GM18505 (cell line): ENCODE results near the gene CHMP2B.
"Not testable (repeated sequence)": the region's sequence is repeated elsewhere in the genome, so short reads cannot be mapped to it uniquely, and the experiment has no call there.

ENCODE experiments used
- ATAC-seq: cut with Tn5 transposase; IDR thresholded peaks from one replicate; pipeline ENCODE4 v1.9.1; 2021; ENCODE audit not compliant: unreplicated experiment
- POLR2A ChIP-seq: IDR thresholded peaks from 4 replicates; pipeline ENCODE4 v1.6.1; 2011; ENCODE audit warnings: borderline replicate concordance; ENCODE audit not compliant: insufficient read depth, insufficient read length; ENCODE audit errors: extremely low read depth

Gene CHMP2B

DNA sequence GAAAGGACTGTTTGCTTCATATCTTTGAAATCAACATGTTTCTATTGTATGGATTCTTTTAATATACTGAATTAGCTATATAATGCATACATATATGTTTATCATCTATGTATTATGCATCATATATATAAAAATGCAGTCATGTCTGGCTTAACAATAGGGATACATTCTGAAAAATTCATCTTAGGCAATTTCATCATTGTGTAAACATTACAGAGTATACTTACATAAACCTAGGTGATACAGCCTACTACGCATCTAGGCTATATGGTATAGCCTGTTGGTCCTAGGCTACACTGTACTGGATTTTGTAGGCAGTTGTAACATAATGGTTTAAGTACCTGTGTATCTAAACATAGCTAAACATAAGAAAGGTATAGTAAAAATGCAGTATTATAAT is 21.7 kb downstream of the CHMP2B start:
- no peak for ATAC-seq
- TF ChIP-seq POLR2A = no peak

DNA sequence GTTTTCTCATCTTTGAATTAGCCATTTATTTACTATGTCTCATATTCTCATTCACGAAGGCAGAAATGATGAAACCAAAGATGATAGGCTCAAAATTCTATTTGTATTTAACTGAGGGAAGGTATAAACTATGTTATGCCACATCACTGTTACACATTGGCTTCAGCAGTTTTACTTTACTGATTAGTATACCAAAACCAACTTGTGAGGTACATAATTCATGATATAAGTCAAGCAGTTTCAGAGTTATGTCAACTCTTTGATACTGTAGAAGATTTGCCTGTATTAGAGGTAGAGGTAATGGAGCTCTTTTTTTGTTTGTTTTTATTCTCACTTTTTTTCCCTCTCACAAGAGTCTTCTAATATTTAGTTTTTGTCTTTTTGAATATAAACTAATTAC is 22.9 kb downstream of the CHMP2B start:
- TF ChIP-seq POLR2A = no peak
- no peak for ATAC-seq

DNA sequence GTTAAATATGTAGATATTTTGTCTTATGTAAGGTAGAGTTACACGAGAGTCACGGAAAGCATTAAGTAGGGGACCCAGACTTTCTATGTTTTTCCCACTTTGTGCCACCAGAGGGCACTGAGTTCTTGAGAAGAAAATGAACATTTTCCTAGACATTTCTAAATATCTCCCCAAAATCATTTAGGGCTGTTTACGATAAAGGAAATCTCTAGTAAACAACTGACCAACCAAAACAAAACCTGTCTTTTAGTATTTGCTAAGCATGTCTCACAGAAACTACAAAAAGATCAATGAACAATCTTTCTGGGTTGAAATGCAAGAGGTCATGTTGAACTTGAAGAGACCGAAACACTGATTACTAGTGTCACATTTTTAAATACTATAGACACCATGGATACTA is 33.2 kb downstream of the CHMP2B start:
- no peak for TF ChIP-seq POLR2A
- ATAC-seq = peak; percentile 70

DNA sequence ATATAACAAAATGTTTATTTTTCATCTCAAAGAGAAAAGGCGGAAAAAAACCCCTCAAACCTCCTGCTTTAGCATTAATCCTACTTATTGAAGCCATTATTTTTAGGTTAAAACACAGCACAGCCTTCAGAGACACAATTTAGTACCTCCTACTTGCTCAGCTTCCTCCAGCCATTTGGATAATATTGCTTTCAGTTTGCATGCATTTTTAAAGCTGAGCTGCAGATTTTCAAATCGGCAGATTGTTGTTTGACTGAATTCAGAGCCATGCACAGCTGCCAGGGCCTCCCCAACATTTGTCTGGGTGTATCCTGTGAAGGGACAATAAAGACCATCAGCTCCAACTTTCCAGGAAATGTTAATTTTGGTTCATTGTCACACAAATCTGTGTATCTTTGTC is 34.8 kb downstream of the CHMP2B start:
- TF ChIP-seq POLR2A = no peak

DNA sequence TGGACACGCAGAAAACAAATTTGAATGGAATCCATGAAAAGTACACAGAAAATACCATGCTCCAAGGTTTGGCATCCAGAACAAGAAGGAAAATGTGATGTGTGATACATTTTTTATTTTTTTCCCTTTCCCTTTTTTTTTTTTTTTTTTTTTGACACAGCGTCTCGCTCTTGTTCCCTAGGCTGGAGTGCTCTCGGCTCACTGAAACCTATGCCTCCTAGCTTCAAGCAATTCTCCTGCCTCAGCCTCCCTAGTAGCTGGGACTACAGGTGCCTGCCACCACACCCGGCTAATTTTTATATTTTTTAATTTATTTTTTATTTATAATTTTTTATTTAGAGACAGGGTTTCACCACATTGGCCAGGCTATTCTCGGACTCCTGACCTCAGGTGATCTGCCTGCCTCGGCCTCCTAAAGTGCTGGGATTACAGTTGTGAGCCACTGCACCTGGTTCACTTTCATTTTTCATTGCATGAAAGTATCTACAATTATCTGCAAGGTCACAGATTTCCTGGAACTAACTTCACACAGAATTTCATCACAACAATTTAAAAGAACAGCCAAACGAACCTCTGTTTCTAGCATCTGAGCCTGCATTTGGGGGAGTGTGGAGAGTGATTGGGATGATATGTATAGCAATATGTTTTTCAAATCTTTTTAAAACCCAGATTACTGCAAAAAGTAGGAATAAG is 41.0 kb downstream of the CHMP2B start:
- ATAC-seq = no peak
- no peak for TF ChIP-seq POLR2A

More for the DNA sequence above, 34.8 kb downstream of the CHMP2B start:
- no peak for ATAC-seq

DNA sequence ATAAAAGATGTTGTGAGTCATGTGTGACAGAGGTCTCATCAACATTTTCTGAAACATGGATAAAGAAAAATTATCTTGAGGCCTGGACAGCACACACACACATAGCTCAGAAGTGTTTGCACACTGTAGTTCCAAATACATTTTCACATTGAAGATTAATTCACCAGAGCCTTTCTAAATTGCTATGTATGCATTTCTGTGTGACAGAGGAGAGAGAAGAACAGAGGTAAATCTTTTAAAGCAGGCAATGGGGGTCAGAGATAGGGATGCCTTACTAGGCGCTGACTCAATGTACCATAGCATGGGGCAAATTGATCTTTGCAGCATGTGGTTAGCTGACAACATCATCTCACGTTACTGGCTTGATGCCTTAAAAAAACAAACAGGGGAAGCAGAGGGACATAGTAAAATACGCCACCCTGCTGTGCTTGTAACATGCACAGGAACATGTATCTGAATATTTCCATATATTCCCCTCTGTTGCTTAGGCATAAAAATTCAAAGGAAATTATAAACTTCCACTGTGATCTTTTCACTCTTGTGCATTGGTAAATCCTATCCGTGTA is 41.6 kb downstream of the CHMP2B start:
- TF ChIP-seq POLR2A = no peak
- ATAC-seq = no peak

DNA sequence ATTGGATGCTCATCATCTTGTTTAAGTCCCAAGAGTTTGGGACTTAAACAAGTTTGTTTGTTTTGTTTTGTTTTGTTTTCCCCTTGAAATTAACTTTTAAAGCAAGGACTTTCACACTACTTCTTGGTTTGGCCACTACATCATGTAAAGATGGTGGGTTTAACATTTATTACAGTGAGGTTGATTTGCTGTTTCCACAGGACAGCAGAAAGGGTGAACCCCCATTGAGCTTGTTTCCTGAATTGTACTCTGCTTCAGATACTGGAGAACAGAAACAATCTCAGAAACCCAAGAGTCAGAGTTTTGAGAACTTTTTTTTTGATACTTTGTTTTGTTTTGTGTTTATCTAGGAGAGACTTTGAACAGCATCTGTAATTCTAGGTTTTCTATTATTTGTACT is 42.6 kb downstream of the CHMP2B start:
- no peak for ATAC-seq
- TF ChIP-seq POLR2A = no peak

DNA sequence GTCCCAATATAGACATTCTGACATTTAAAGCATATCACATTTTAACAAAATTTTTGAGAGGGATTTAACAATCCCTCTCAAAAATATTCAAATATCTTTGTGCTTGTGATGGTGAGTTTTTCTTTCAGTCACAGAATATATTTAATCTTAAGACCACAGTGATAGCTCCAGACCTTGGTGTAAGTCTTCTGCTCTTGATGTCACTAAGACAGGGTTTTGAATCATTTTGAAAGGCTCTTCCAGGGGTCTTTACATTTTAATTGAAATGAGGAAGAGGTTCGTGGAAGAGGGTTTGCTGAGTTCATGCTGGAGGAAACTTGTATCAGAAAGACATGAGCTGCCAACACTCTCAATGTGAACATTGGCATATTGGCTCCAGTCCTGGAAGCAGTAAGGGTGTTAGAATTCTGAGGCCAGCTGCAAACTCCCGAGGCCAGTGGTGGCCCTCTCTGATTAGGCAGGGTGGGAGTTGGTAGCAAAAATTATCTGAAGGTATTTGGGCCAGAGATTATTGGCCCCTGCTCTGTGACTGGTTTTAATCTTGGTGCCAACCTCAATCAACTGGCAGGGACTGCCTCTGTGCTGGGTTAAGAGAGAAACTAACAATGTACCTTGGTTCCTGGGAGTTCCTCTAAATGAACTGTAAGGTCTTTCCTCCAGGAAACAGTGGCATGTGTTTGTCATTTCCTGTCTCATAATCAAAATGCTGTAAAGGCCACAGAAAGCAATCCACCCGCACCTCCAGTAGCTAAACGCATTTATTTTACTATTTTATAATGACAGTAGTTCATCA is 44.0 kb downstream of the CHMP2B start:
- no peak for ATAC-seq
- no peak for TF ChIP-seq POLR2A

DNA sequence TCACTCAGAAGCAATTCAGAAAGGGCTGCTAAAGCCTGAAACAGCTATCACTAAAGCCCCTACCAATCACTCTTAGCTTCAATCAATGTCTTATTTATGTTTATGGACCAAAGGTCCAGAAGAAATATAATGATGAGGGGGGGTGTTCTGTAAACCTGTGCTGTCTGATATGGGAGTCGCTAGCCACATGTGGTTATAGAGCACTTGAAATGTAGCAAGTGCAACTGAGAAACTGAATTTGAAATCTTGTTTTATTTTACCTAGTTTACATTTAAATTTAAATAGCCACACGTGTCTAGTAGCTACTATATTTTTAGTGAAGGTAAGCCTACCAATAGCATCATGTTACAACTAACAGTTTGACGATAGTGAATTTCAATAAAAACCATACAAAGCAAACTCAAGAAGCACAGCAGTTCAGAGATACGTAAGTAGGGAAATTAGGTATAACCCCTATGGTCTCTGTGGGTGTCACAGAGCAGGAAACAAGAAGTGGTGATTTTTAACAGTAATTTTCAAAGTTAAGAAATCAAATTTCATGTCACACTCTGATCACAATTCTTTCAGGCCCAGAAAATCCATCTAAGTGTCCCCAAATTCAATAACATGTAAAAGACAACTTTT is 45.7 kb downstream of the CHMP2B start:
- peak; percentile 81 for ATAC-seq

DNA sequence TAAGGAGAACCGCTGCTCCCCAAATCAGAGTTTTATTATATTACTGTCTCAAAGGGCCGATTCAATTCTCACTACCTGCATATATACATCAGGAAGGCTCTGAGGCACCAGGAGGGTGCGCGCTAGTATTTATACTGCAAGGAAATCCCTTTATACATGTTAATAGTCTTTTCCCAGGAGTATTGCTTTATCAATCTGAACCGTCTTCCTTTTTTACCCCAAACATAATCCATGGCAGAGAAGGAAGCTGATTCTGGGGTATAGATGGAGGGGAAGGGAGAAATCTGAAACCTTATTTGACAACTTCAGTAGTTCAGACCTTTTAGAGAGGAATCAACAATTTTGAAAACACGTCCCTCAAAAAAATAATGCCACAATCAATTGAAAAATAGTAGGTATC is 49.4 kb downstream of the CHMP2B start, which contains the start of gene POU1F1:
POU1F1 (minus strand) TSS at position 101 of the 400 bp plus-strand sequence. CDS start 122 bp downstream, outside the sequence.
- ATAC-seq = no peak
- no peak for TF ChIP-seq POLR2A

More for the DNA sequence above, 45.7 kb downstream of the CHMP2B start:
- TF ChIP-seq POLR2A = no peak

DNA sequence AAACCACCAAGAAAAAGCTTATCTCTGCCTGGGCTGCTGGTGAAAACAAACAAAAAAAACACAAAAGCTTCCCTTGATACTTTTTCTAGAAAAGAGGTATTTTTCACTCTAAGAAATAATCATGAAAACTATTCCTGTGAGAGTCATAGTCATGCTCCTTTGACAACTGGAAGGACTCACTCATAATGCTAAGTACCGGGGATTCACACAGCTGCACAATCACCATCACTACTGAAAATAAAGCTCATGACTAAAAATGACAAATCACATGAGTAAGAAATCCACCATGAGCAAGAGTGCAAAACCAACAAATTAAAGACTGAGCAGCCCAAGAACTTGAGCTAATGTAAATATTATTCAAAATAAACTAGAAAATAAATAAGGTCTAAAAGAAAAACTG is 59.9 kb downstream of the CHMP2B start:
- no peak for TF ChIP-seq POLR2A
- ATAC-seq = no peak

DNA sequence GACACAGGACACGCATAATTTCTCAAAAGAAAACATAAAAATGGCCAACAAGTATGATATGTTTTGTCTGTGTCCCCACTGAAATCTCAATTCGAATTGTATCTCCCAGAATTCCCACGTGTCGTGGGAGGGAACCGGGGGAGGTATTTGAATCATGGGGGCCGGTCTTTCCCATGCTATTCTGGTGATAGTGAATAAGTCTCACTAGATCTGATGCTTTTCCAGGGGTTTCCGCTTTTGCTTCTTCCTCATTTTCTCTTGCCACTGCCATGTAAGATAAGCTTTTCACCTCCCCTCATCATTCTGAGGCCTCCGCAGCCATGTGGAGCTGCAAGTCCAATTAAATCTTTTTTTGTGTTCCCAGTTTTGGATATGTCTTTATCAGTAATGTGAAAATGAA is 61.3 kb downstream of the CHMP2B start:
- ATAC-seq = no peak
- TF ChIP-seq POLR2A = no peak

DNA sequence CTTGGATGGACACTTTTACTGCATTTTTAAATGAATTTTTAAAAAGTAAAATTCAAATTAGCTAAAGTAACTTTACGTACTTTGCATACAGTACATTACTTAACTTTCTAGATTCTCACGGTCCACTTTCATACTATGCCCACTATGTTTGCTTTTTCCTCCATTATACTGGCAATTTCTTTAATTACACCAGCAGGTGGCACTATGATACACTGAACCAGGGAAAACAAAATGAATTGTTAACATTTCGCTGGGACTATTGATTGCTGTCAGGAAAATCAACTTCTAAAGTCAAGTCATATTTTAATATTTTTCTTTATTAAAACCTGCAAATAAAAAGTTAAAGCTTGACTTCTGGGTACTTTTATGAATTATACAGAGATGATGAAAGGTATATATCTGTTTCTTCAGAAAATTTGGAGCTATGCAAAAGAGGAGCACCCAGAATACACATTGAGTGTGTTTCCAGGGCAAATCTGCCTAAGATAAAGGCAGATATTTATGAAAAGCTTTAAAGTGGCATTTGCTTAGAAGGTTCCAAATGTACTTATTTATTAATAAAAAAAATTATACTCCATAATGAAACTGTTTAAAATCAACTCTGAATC is 71.1 kb downstream of the CHMP2B start:
- ATAC-seq = peak; percentile 84
- TF ChIP-seq POLR2A = no peak

DNA sequence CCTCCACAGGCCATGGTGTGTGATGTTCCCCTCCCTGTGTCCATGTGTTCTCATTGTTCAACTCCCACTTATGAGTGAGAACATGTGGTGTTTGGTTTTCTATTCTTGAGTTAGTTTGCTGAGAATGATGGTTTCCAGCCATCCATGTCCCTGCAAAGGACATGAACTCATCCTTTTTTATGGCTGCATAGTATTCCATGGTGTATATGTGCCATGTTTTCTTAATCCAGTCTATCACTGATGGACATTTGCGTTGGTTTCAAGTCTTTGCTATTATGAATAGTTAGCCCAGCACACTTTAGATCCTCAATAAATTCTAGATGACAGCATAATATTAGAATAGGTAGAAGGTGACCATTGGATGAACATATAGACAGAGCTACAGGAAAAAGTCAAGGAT is 77.9 kb downstream of the CHMP2B start:
- not testable (repeated sequence) for ATAC-seq
